MM.1S (cell line): Measurements from ENCODE around the gene TLCD5.

ENCODE experiments used
- CTCF ChIP-seq: fragments of 300-600 bp; sonication (generic); IDR thresholded peaks from 2 replicates; pipeline ENCODE4 v1.5.1; 2016; ENCODE audit warnings: antibody characterized with exemption, low read length, mixed read lengths
- EZH2 ChIP-seq: fragments of 300-600 bp; sonication (generic); optimal IDR thresholded peaks from 2 replicates; pipeline ENCODE3; 2017; ENCODE audit warnings: low read depth, mild to moderate bottlenecking, antibody characterized with exemption, low read length, mixed read lengths
- EZH2phosphoT487 ChIP-seq: fragments of 300-600 bp; sonication (generic); IDR thresholded peaks from 2 replicates; pipeline ENCODE4 v1.6.1; 2018; ENCODE audit warnings: antibody characterized with exemption, low read length

DNA sequence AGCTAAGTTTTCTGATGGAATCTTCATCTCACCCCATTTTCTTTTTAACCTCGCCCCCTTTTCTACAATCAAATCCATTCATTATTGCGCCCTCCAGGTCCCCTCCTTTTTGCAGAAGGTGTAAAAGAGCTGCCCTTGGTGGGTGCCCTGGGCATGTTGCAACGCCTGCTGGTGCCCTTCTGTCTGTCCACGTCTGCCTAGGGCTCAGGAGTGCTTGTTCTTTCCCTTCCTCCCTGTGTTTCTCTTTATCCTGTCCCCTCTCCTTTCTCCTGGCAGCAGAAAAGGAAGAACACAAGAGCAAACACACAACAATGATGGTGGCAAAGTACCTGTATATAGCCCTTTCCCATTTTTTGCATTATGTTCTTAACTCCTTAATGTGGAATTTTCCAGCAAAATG, 6.2 kb upstream of the TLCD5 start:
- no peak for TF ChIP-seq CTCF
- no peak for TF ChIP-seq EZH2
- TF ChIP-seq EZH2phosphoT487: no peak
